Adipocyte (in vitro differentiated cells): ENCODE data around the gene DRAP1.

Experiments used
- DNase-seq: peaks from one replicate; pipeline ENCODE4 v3.0.0-alpha.2; 2015; ENCODE audit warnings: low read depth
- H3K27me3 ChIP-seq: replicated peaks from 2 replicates; pipeline ENCODE4 v1.7.0; 2013; ENCODE audit warnings: mild to moderate bottlenecking, low read length, moderate library complexity; ENCODE audit not compliant: control insufficient read depth, insufficient read depth
- H3K36me3 ChIP-seq: 2 replicates; pipeline ENCODE4 v1.7.0; 2013; ENCODE audit warnings: low read length, mild to moderate bottlenecking, moderate library complexity; ENCODE audit not compliant: control insufficient read depth, insufficient read depth, severe bottlenecking
- H3K4me1 ChIP-seq: 2 replicates; pipeline ENCODE4 v1.7.0; 2013; ENCODE audit warnings: mild to moderate bottlenecking, low read length, moderate library complexity; ENCODE audit not compliant: control insufficient read depth, insufficient read depth
- H3K4me3 ChIP-seq: 2 replicates; pipeline ENCODE4 v1.7.0; 2013; ENCODE audit warnings: mild to moderate bottlenecking, low read length, moderate library complexity
- H3K9ac ChIP-seq: 2 replicates; pipeline ENCODE4 v1.7.0; 2013; ENCODE audit warnings: mild to moderate bottlenecking, low read length, moderate library complexity
- H3K9me3 ChIP-seq: 2 replicates; pipeline ENCODE4 v1.7.0; 2013; ENCODE audit warnings: mild to moderate bottlenecking, low read length, moderate library complexity; ENCODE audit not compliant: control insufficient read depth

DRAP1 gene

GRCh38 chr11:65915101-65915820 is 4.0 kb upstream of the DRAP1 start:
- Histone ChIP-seq H3K9ac (peak overlapping the region; percentile 85), H3K27me3 (no peaks in the 10 kb centered on the region), H3K4me3 (peak overlapping the region; percentile 96), H3K9me3 (no peaks in the 10 kb centered on the region), H3K4me1 (peaks cover 73% of the 10 kb centered on the region), H3K36me3 (no peaks in the 10 kb centered on the region)
- DNase-seq, result no peak

- peak; percentile 99 for DNase-seq
- peaks cover 79% of the 10 kb centered on the region for H3K4me1 ChIP-seq
- no peaks in the 10 kb centered on the region for H3K27me3 ChIP-seq
- H3K9me3 ChIP-seq, result no peaks in the 10 kb centered on the region
- H3K4me3 ChIP-seq, result peak overlapping the region; percentile 96
- no peaks in the 10 kb centered on the region for H3K36me3 ChIP-seq
- peak overlapping the region; percentile 99 for H3K9ac ChIP-seq
Measured at GRCh38 chr11:65915821-65916251, 3.4 kb upstream of the DRAP1 start.

GRCh38 chr11:65916391-65916790 is 2.8 kb upstream of the DRAP1 start:
- H3K27me3 ChIP-seq, result no peaks in the 10 kb centered on the region
- H3K36me3 ChIP-seq, result no peaks in the 10 kb centered on the region
- no peak for DNase-seq
- H3K4me3 ChIP-seq, result peak overlapping the region; percentile 96
- peak overlapping the region; percentile 99 for H3K9ac ChIP-seq
- H3K9me3 ChIP-seq, result no peaks in the 10 kb centered on the region
- peaks cover 76% of the 10 kb centered on the region for H3K4me1 ChIP-seq

- Histone ChIP-seq H3K4me3 (peak overlapping the region; percentile 96), H3K4me1 (peaks cover 70% of the 10 kb centered on the region), H3K36me3 (peaks cover 2% of the 10 kb centered on the region), H3K9ac (peak overlapping the region; percentile 99), H3K27me3 (no peaks in the 10 kb centered on the region), H3K9me3 (no peaks in the 10 kb centered on the region)
- no peak for DNase-seq
Measured at GRCh38 chr11:65917077-65917433, 2.2 kb upstream of the DRAP1 start.

- H3K27me3 ChIP-seq, result no peaks in the 10 kb centered on the region
- H3K4me3 ChIP-seq, result peak overlapping the region; percentile 96
- H3K9ac ChIP-seq, result peak overlapping the region; percentile 99
- no peak for DNase-seq
- H3K9me3 ChIP-seq, result no peaks in the 10 kb centered on the region
- peaks cover 65% of the 10 kb centered on the region for H3K4me1 ChIP-seq
- H3K36me3 ChIP-seq, result peaks cover 8% of the 10 kb centered on the region
Measured at GRCh38 chr11:65917434-65918210, 1.6 kb upstream of the DRAP1 start.

GRCh38 chr11:65918211-65919140 is 750 bp upstream of the DRAP1 start, which contains the start of gene C11orf68:
TSS of gene C11orf68 (minus strand) at chr11:65919062. CDS start at chr11:65919031, 31 bp downstream.
- no peaks in the 10 kb centered on the region for H3K27me3 ChIP-seq
- H3K4me3 ChIP-seq, result peak within 1 kb of the TSS; percentile 96
- no peak for DNase-seq
- peak within 1 kb of the TSS; percentile 99 for H3K9ac ChIP-seq
- H3K4me1 ChIP-seq, result peaks cover 56% of the 10 kb centered on the region
- H3K9me3 ChIP-seq, result no peaks in the 10 kb centered on the region
- peaks cover 16% of the 10 kb centered on the region for H3K36me3 ChIP-seq

- H3K27me3 ChIP-seq, result no peaks in the 10 kb centered on the region
- no peaks in the 10 kb centered on the region for H3K9me3 ChIP-seq
- H3K4me3 ChIP-seq, result peak overlapping the region; percentile 92
- H3K4me1 ChIP-seq, result peaks cover 45% of the 10 kb centered on the region
- peak; percentile 50 for DNase-seq
- peak overlapping the region; percentile 92 for H3K9ac ChIP-seq
- peaks cover 21% of the 10 kb centered on the region for H3K36me3 ChIP-seq
Measured at GRCh38 chr11:65919573-65920371, 546 bp downstream of the DRAP1 start.

- DNase-seq, result no peak
- peak overlapping the region; percentile 92 for H3K9ac ChIP-seq
- peak overlapping the region; percentile 92 for H3K4me3 ChIP-seq
Measured at GRCh38 chr11:65920372-65920802, 1.2 kb downstream of the DRAP1 start.

GRCh38 chr11:65921033-65921555 is 1.9 kb downstream of the DRAP1 start:
- no peak for DNase-seq
- Histone ChIP-seq H3K4me1 (peaks cover 32% of the 10 kb centered on the region), H3K4me3 (peak overlapping the region; percentile 92), H3K27me3 (no peaks in the 10 kb centered on the region), H3K9ac (peak overlapping the region; percentile 92), H3K36me3 (peaks cover 26% of the 10 kb centered on the region), H3K9me3 (no peaks in the 10 kb centered on the region)

More at GRCh38 chr11:65920372-65920802, 1.2 kb downstream of the DRAP1 start:
- Histone ChIP-seq H3K4me1 (peaks cover 39% of the 10 kb centered on the region), H3K36me3 (peaks cover 26% of the 10 kb centered on the region), H3K27me3 (no peaks in the 10 kb centered on the region), H3K9me3 (no peaks in the 10 kb centered on the region)

GRCh38 chr11:65921876-65922275 is 2.6 kb downstream of the DRAP1 start:
- Histone ChIP-seq H3K4me3 (no peak overlapping the region), H3K9ac (peak overlapping the region; percentile 60), H3K9me3 (no peaks in the 10 kb centered on the region), H3K27me3 (no peaks in the 10 kb centered on the region), H3K36me3 (peaks cover 26% of the 10 kb centered on the region), H3K4me1 (peaks cover 24% of the 10 kb centered on the region)
- DNase-seq, result no peak
